ENCODE data around the gene OSTF1.

Gene OSTF1

GRCh38 chr9:75087289-75087823 is 958 bp upstream of the OSTF1 start:
- TF ChIP-seq CTCF (IDR thresholded peaks at IDR 0.05; ENCODE audit: low read depth, low read length) = no peak
- peaks cover 13% of the 10 kb centered on the region; the same call in 1 of the 2 replicates for H3K4me1 ChIP-seq
- no peak for DNase-seq
- H3K27me3 ChIP-seq = no peaks in the 10 kb centered on the region
- no peaks in the 10 kb centered on the region for H3K36me3 ChIP-seq
- no peaks in the 10 kb centered on the region for H3K9me3 ChIP-seq
- H3K4me3 ChIP-seq (ENCODE audit: low read depth, low read length) = peak overlapping the region; percentile 78

- H3K36me3 ChIP-seq = no peaks in the 10 kb centered on the region
- peaks cover 9% of the 10 kb centered on the region; the same call in 1 of the 2 replicates for H3K4me1 ChIP-seq
- H3K4me3 ChIP-seq (ENCODE audit: low read depth, low read length) = peak overlapping the region; percentile 89
- no peaks in the 10 kb centered on the region for H3K9me3 ChIP-seq
- peak; percentile 27 for DNase-seq
- no peaks in the 10 kb centered on the region for H3K27me3 ChIP-seq
- TF ChIP-seq CTCF (IDR thresholded peaks at IDR 0.05; ENCODE audit: low read depth, low read length) = peak; percentile 37
Observed at GRCh38 chr9:75088646-75089372, 495 bp downstream of the OSTF1 start.

GRCh38 chr9:75089373-75089766 is 1.1 kb downstream of the OSTF1 start:
- Histone ChIP-seq H3K27me3 (no peaks in the 10 kb centered on the region), H3K9me3 (no peaks in the 10 kb centered on the region), H3K4me3 (ENCODE audit: low read depth, low read length) (peak overlapping the region; percentile 89), H3K4me1 (peaks cover 4% of the 10 kb centered on the region; the same call in 1 of the 2 replicates), H3K36me3 (no peaks in the 10 kb centered on the region)
- DNase-seq = no peak
- no peak for TF ChIP-seq CTCF (IDR thresholded peaks at IDR 0.05; ENCODE audit: low read depth, low read length)

GRCh38 chr9:75090579-75090978 is 2.3 kb downstream of the OSTF1 start:
- Histone ChIP-seq H3K36me3 (no peaks in the 10 kb centered on the region), H3K27me3 (no peaks in the 10 kb centered on the region), H3K4me1 (peaks cover 3% of the 10 kb centered on the region; the same call in 1 of the 2 replicates), H3K4me3 (ENCODE audit: low read depth, low read length) (no peak overlapping the region), H3K9me3 (no peaks in the 10 kb centered on the region)
- no peak for TF ChIP-seq CTCF (IDR thresholded peaks at IDR 0.05; ENCODE audit: low read depth, low read length)
- DNase-seq = no peak

- Histone ChIP-seq H3K36me3 (no peaks in the 10 kb centered on the region), H3K27me3 (no peaks in the 10 kb centered on the region), H3K9me3 (no peaks in the 10 kb centered on the region), H3K4me1 (peaks cover 3% of the 10 kb centered on the region; the same call in 1 of the 2 replicates), H3K4me3 (ENCODE audit: low read depth, low read length) (no peak overlapping the region)
- no peak for DNase-seq
- TF ChIP-seq CTCF (IDR thresholded peaks at IDR 0.05; ENCODE audit: low read depth, low read length) = no peak
Observed at GRCh38 chr9:75092766-75093165, 4.5 kb downstream of the OSTF1 start.

GRCh38 chr9:75096796-75097195 is 8.5 kb downstream of the OSTF1 start:
- Histone ChIP-seq H3K4me1 (no peaks in the 10 kb centered on the region), H3K27me3 (no peaks in the 10 kb centered on the region), H3K4me3 (ENCODE audit: low read depth, low read length) (no peak overlapping the region), H3K36me3 (no peaks in the 10 kb centered on the region), H3K9me3 (no peaks in the 10 kb centered on the region)
- TF ChIP-seq CTCF (IDR thresholded peaks at IDR 0.05; ENCODE audit: low read depth, low read length) = no peak
- no peak for DNase-seq
